Measurements from ENCODE around the gene COTL1. TPM values are rescaled to one million over a fixed set of nuclear protein-coding genes. Genes with fewer than 3 reads are reported as not detected.
"Not testable (repeated sequence)": the region's sequence is repeated elsewhere in the genome, so short reads cannot be mapped to it uniquely, and the experiment has no call there.

The COTL1 gene
- total and polyA plus RNA-seq, 12 donors, result 20.1 to 93.8 (median 54.3) TPM

DNA sequence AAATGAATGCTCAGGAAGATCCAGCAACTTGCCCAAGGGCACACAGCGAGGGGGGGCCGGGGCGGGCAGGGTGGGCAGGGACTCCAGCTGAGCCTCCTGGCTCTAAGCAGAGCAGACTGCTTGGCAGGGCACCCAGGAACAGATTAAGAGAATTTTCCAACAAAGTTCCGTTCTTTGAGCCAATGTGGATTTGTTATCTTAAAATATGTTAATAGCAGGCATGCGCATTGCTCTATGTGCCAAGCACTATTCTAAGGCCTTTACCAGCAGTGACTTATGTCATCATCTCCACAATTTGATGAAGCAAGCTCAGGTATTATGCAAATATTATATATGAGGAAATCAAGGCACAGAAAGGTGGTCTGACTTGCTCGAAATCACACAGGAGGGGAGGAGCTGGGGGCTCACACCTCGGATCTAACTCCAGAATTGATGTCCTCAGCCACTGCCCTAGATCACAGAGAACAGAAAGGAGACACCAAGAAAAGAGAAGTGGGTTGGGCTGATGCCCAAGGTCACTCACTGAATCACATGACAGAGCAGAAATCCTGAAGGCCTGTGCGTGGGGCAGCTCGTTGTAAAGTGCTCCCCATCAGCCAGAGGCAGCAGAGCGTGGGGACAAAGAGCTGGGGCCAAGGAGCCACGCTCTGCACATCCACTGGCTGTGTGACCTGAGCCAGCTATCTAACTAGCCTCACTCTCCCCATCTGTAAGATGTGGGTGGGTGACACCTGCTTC, 90.2 kb downstream of the COTL1 start:
- H3K9me3 ChIP-seq (replicated peaks in 1 of 3), result no peaks in the 10 kb centered on the region
- 32 to 56% (median 46%) methylated on average over 10 to 11 of the region's 11 CpGs for WGBS, 4 donors
- intact Hi-C loops (cut with DNase I), result no loop called here
- peaks cover 17 to 32% of the 10 kb centered on the region in 2 donors for H3K4me1 ChIP-seq (replicated peaks in 1 of 2)
- peak overlapping the region in 4 of 5 donors; percentile 4 to 81 (median 63) for H3K27ac ChIP-seq
- H3K27me3 ChIP-seq, result no peaks in the 10 kb centered on the region
- no peak for TF ChIP-seq POLR2A (IDR thresholded peaks at IDR 0.05)
- TF ChIP-seq, protein P1, sequence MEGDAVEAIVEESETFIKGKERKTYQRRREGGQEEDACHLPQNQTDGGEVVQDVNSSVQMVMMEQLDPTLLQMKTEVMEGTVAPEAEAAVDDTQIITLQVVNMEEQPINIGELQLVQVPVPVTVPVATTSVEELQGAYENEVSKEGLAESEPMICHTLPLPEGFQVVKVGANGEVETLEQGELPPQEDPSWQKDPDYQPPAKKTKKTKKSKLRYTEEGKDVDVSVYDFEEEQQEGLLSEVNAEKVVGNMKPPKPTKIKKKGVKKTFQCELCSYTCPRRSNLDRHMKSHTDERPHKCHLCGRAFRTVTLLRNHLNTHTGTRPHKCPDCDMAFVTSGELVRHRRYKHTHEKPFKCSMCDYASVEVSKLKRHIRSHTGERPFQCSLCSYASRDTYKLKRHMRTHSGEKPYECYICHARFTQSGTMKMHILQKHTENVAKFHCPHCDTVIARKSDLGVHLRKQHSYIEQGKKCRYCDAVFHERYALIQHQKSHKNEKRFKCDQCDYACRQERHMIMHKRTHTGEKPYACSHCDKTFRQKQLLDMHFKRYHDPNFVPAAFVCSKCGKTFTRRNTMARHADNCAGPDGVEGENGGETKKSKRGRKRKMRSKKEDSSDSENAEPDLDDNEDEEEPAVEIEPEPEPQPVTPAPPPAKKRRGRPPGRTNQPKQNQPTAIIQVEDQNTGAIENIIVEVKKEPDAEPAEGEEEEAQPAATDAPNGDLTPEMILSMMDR (IDR thresholded peaks at IDR 0.05), result no peak
- DNase-seq, result peak in 5 of 7 donors; percentile 53 to 73 (median 63)
- no peak overlapping the region for H3K4me3 ChIP-seq
- no peaks in the 10 kb centered on the region for H3K36me3 ChIP-seq (replicated peaks in 1 of 2)

DNA sequence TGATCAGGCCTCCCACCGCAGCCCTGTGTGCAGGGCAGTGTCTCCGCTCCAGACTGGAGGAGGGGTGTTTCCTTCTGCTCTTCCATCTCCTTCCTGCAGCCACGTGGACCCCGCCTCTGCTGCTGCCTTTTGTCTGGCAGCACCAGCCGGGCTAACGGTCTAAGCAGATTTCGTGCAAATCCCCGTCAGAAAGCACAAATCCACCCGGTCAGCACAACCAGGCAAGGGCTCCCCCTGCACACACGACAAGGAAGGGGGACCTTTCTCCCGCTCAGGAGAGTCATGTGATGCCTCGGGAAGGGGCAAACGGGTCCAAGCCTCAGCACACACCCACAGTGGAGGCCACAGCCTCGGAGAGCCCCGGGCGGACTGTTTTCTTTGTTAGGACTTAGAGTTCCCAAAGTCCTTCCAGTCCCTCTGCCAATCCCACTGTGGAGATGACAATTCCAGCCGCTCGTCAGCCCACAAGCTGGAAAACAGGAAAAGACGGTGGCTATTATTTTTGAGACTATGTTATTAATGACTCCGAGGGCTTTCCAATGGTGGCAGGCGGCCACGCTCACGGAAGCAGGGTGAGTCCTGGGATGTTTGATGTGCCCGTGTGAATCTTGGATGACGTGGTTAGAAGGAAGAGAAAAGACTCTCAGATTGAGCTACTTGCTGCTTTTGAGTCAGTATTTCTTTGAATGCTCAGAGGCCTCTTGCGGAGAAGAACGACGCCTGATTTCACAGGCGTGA, 90.9 kb downstream of the COTL1 start:
- intact Hi-C loops (cut with DNase I), result no loop called here
- no peaks in the 10 kb centered on the region for H3K9me3 ChIP-seq (replicated peaks in 1 of 3)
- WGBS, 4 donors, result 25 to 47% (median 40%) methylated on average over 28 to 29 of the region's 29 CpGs
- peak in 4 of 7 donors; percentile 52 to 78 (median 60) for DNase-seq
- peak overlapping the region in 1 of 4 donors; percentile 13 for H3K4me3 ChIP-seq
- TF ChIP-seq, protein P1 (IDR thresholded peaks at IDR 0.05), result no peak
- no peak for TF ChIP-seq POLR2A (IDR thresholded peaks at IDR 0.05)
- no peaks in the 10 kb centered on the region for H3K36me3 ChIP-seq (replicated peaks in 1 of 2)
- no peaks in the 10 kb centered on the region for H3K27me3 ChIP-seq
- peaks cover 17 to 24% of the 10 kb centered on the region in 2 donors for H3K4me1 ChIP-seq (replicated peaks in 1 of 2)
- peak overlapping the region in 4 of 5 donors; percentile 4 to 81 (median 63) for H3K27ac ChIP-seq

DNA sequence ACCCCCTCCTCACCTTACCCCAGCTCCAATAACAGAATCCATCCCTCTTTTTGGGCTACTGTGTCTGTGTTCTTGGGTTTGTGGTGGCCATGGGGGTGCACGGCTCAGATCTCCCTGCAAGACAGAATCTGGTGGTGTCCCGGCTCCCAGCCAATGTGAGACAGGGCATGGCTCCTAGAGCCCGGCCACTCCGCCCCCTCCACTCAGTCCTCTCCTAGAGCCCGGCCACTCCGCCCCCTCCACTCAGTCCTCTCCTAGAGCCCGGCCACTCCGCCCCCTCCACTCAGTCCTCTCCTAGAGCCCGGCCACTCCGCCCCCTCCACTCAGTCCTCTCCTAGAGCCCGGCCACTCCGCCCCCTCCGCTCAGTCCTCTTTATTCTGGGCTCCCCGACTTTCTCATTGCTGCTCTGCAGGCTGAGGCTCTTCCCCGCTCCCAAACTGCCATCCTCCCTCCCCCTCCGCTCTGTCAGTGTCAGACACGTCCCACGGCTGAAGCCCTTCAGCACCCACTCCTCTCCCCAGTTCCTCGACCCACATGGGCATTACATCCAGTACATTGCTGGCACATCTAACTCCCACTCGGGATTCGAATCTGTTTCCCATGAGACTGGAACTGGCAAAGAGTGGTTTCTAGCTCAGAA, 92.8 kb downstream of the COTL1 start:
- H3K4me3 ChIP-seq; H3K27me3 ChIP-seq; H3K27ac ChIP-seq; intact Hi-C loops (cut with DNase I); H3K36me3 ChIP-seq (replicated peaks in 1 of 2); DNase-seq; H3K9me3 ChIP-seq (replicated peaks in 1 of 3): not testable (repeated sequence)
- 80 to 87% (median 81%) methylated on average over 14 to 19 of the region's 21 CpGs for WGBS, 4 donors
- H3K4me1 ChIP-seq (replicated peaks in 1 of 2), result peaks cover 17 to 18% of the 10 kb centered on the region in 2 donors

DNA sequence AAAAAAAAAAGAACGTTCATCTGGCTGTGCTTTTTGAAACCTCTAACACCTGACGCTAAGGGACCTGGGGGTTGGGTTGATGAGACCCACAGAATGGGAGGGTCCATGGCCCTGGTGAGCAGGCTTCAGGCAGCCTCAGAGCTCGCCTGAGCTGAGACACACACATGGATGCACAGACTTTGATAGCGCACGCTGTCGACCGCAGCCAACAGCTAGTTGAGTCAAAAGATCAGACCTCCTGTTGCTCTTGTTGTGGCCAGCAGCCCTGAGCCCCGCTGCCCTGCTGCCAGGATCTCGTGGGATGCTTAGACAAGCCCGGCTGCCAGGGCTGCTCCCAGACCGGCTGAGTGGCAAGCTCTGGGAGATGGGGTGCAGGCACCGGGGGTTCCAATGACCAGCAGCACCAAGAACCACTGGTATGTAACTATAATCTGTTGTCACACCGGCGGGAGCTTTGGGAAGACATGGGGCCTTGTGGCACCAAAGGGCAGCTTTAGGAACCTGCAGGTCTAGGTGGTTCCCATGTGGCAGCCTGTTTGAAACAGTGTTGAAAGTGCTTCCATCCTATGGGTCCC, 93.4 kb downstream of the COTL1 start:
- no peaks in the 10 kb centered on the region for H3K27me3 ChIP-seq
- peaks cover 17 to 18% of the 10 kb centered on the region in 2 donors for H3K4me1 ChIP-seq (replicated peaks in 1 of 2)
- H3K9me3 ChIP-seq (replicated peaks in 1 of 3), result no peaks in the 10 kb centered on the region
- no peaks in the 10 kb centered on the region for H3K36me3 ChIP-seq (replicated peaks in 1 of 2)
- no peak for TF ChIP-seq POLR2A (IDR thresholded peaks at IDR 0.05)
- TF ChIP-seq, protein P1 (IDR thresholded peaks at IDR 0.05), result no peak
- H3K27ac ChIP-seq, result no peak overlapping the region
- WGBS, 4 donors, result 87 to 97% (median 93%) methylated on average over 3 to 14 of the region's 14 CpGs
- intact Hi-C loops (cut with DNase I), result no loop called here
- H3K4me3 ChIP-seq, result no peak overlapping the region
- DNase-seq, result no peak

Data from adrenal gland (tissue), 12 donors.